Activated CD8-positive, alpha-beta T cell treated with anti-CD3 and anti-CD28 coated beads, Interleukin-2, amount 10 ng/mL, durations not matched to agents 7 days and 5 days (primary cell): ENCODE data around the gene ZNF771. TPM values are rescaled to one million over a fixed set of nuclear protein-coding genes. Genes with fewer than 3 reads are reported as not detected.

Experiments
- ATAC-seq: fragments of 150-1000 bp; cut with Tn5 transposase; one replicate; pipeline ENCODE4 v1.10.0; 2021; ENCODE audit warnings: moderate library complexity
- CTCF ChIA-PET: fragments of 350-600 bp; sonication (Branson Sonifier 250); formaldehyde crosslinking; loops from one replicate; lab custom pipeline; 2021; ENCODE audit warnings: antibody characterized with exemption; lab: Charles Lee
- POLR2A ChIA-PET: fragments of 350-600 bp; sonication (Branson Sonifier 250); formaldehyde crosslinking; loops from one replicate; lab custom pipeline; 2021; ENCODE audit warnings: antibody characterized with exemption; lab: Charles Lee
- DNase-seq: peaks from one replicate; pipeline ENCODE4 v3.0.0-alpha.2; 2020
- H3K27ac Mint-ChIP-seq: one replicate; pipeline ENCODE4 v1.8.0; 2021; ENCODE audit warnings: mild to moderate bottlenecking, mixed read lengths
- H3K27me3 Mint-ChIP-seq: one replicate; pipeline ENCODE4 v1.8.0; 2021; ENCODE audit warnings: low read depth, mixed read lengths
- H3K36me3 Mint-ChIP-seq: one replicate; pipeline ENCODE4 v1.8.0; 2021; ENCODE audit warnings: low read depth, mixed read lengths
- H3K4me1 Mint-ChIP-seq: one replicate; pipeline ENCODE4 v1.8.0; 2021; ENCODE audit warnings: low read depth, mixed read lengths
- H3K4me3 Mint-ChIP-seq: one replicate; pipeline ENCODE4 v1.8.0; 2021; ENCODE audit warnings: mild to moderate bottlenecking, mixed read lengths
- H3K9me3 Mint-ChIP-seq: one replicate; pipeline ENCODE4 v1.8.0; 2022; ENCODE audit warnings: mixed read lengths; ENCODE audit not compliant: insufficient read depth
- total RNA-seq, 2 experiments: library from RNA; stranded (reverse); gene quantifications; one replicate each; pipeline ENCODE4 v1.2.3, GENCODE V29; 2021

The ZNF771 gene
- total RNA-seq, 2 experiments from 2014 or later: 3.3 to 3.9 TPM

- peaks cover 20% of the 10 kb centered on the region for H3K4me1 Mint-ChIP-seq
- peaks cover 4% of the 10 kb centered on the region for H3K36me3 Mint-ChIP-seq
- no peaks in the 10 kb centered on the region for H3K27me3 Mint-ChIP-seq
- no peak overlapping the region for H3K27ac Mint-ChIP-seq
- ChIA-PET POLR2A (interaction anchor here (0.6 kb wide), 1 partner anchor 44 kb away, joined by 3 read pairs; no protein-coding TSS in a partner anchor), CTCF (interaction anchor here (1.2 to 2.8 kb wide), 4 partner anchors 8 to 191 kb away, joined by 3 to 10 read pairs (median 6); partner anchors contain the start of gene DCTPP1)
- DNase-seq (no peak), ATAC-seq (no peak)
- no peak overlapping the region for H3K4me3 Mint-ChIP-seq
- H3K9me3 Mint-ChIP-seq: no peaks in the 10 kb centered on the region
Measured at GRCh38 chr16:30437511-30438046, 30.2 kb downstream of the ZNF771 start.

GRCh38 chr16:30438835-30439234, 31.4 kb downstream of the ZNF771 start:
- ChIA-PET POLR2A (no interaction called here), CTCF (interaction anchor here (1.0 to 2.6 kb wide), 3 partner anchors 9 to 190 kb away, joined by 3 to 7 read pairs (median 5); partner anchors contain the start of gene DCTPP1)
- DNase-seq (no peak), ATAC-seq (no peak)
- no peak overlapping the region for H3K4me3 Mint-ChIP-seq
- H3K9me3 Mint-ChIP-seq: no peaks in the 10 kb centered on the region
- peaks cover 27% of the 10 kb centered on the region for H3K4me1 Mint-ChIP-seq
- H3K27me3 Mint-ChIP-seq: no peaks in the 10 kb centered on the region
- H3K36me3 Mint-ChIP-seq: peaks cover 13% of the 10 kb centered on the region
- no peak overlapping the region for H3K27ac Mint-ChIP-seq

DNA sequence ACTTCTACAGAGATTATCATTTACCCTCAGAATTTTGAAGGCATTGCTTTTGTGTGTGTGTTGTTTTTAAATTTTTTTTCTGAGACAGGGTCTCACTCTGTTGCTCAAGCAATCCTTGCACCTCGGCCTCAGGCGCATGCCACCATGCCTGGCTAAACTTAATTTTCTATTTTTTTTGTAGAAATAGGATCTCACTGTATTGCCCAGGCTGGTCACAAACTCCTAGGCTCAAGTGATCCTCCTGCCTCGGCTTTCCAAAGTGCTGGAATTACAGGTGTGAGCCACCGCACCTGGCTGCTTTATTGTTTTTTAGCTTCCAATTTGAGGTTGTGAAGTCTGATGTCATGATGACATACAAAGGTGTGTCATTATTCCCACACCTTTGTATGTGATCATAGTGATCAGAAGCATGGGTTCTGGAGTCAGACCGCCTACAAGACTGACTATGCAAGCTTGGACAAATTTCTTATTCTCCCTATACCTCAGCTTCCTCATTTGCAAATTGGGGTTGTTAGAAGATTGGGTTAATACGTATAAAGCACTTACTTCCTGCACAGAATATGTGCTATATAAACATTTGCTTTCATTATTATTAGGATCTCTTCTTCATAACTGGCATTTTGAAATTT, 32.4 kb downstream of the ZNF771 start:
- Mint-ChIP-seq H3K27ac (no peak overlapping the region), H3K36me3 (peaks cover 23% of the 10 kb centered on the region), H3K4me1 (peaks cover 27% of the 10 kb centered on the region), H3K27me3 (no peaks in the 10 kb centered on the region), H3K4me3 (no peak overlapping the region), H3K9me3 (no peaks in the 10 kb centered on the region)
- ChIA-PET CTCF (interaction anchor here (1.3 to 2.6 kb wide), 2 partner anchors 9 to 10 kb away, joined by 6 to 7 read pairs; partner anchors contain the start of gene DCTPP1), POLR2A (interaction anchor here (0.9 kb wide), 1 partner anchor 10 kb away, joined by 5 read pairs; the partner anchor contains the start of gene DCTPP1)
- ATAC-seq (no peak), DNase-seq (no peak)

DNA sequence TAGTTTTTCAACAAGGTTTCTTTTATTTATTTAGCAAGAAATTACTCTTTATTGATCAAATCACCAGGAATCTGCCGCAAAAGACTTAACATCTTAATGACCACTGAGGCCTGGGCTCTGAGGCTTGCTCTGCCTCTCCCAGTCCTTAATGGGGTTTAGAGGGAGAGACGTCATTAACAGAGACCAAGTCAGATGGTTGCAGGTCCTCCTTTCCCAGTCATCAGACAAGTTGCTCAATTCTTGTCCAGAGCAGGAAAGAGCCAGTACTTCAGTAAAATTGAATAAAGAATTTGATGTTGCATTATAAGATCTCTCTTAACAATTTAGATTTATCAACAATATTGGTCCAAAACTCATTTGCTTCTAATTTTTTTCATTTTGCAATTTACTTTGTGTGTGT, 36.2 kb downstream of the ZNF771 start:
- peak overlapping the region; percentile 90 for H3K4me3 Mint-ChIP-seq
- peaks cover 42% of the 10 kb centered on the region for H3K4me1 Mint-ChIP-seq
- no peaks in the 10 kb centered on the region for H3K9me3 Mint-ChIP-seq
- peaks cover 27% of the 10 kb centered on the region for H3K36me3 Mint-ChIP-seq
- no peak overlapping the region for H3K27ac Mint-ChIP-seq
- POLR2A ChIA-PET: interaction anchor here (1.7 to 3.8 kb wide), 3 partner anchors 13 to 45 kb away, joined by 5 to 18 read pairs (median 11); partner anchors contain the start of gene DCTPP1
- CTCF ChIA-PET: interaction anchor here (1.5 to 8.3 kb wide), 3 partner anchors 13 to 29 kb away, joined by 4 to 139 read pairs (median 21); partner anchors contain the start of genes DCTPP1 and ITGAL
- ATAC-seq: no peak
- H3K27me3 Mint-ChIP-seq: no peaks in the 10 kb centered on the region
- DNase-seq: no peak

GRCh38 chr16:30444231-30445148, 37.1 kb downstream of the ZNF771 start:
- ATAC-seq: no peak
- H3K36me3 Mint-ChIP-seq: peaks cover 27% of the 10 kb centered on the region
- H3K4me1 Mint-ChIP-seq: peaks cover 44% of the 10 kb centered on the region
- ChIA-PET POLR2A (interaction anchor here (0.6 to 3.8 kb wide), 12 partner anchors 9 to 166 kb away, joined by 3 to 18 read pairs (median 5); partner anchors contain the start of genes DCTPP1, ITGAL and ZNF689), CTCF (interaction anchor here (0.6 to 8.3 kb wide), 8 partner anchors 13 to 154 kb away, joined by 3 to 139 read pairs (median 5); partner anchors contain the start of genes DCTPP1, ITGAL and ZNF747)
- DNase-seq: no peak
- H3K27me3 Mint-ChIP-seq: no peaks in the 10 kb centered on the region
- peak overlapping the region; percentile 90 for H3K4me3 Mint-ChIP-seq
- peak overlapping the region; percentile 70 for H3K27ac Mint-ChIP-seq
- H3K9me3 Mint-ChIP-seq: no peaks in the 10 kb centered on the region

DNA sequence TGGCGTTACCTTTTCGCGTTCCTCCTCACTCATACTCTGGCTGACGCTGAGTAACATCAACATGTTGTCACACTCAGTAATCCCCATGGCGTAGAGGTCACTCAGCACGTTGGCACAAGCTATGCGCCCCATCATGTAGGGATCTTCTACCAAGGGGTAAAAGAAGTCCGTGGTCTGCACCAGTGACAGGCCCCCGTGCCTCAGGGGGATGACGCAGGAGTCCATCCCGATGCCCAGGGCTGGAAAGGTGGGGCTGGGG, 37.7 kb downstream of the ZNF771 start:
- Mint-ChIP-seq H3K4me3 (peak overlapping the region; percentile 90), H3K36me3 (peaks cover 27% of the 10 kb centered on the region), H3K27ac (peak overlapping the region; percentile 70), H3K4me1 (peaks cover 47% of the 10 kb centered on the region), H3K9me3 (no peaks in the 10 kb centered on the region), H3K27me3 (no peaks in the 10 kb centered on the region)
- ATAC-seq (no peak), DNase-seq (no peak)
- CTCF ChIA-PET: interaction anchor here (0.7 to 8.3 kb wide), 6 partner anchors 12 to 154 kb away, joined by 4 to 139 read pairs (median 8); partner anchors contain the start of genes DCTPP1, ITGAL and ZNF747
- POLR2A ChIA-PET: interaction anchor here (0.6 to 3.8 kb wide), 11 partner anchors 10 to 165 kb away, joined by 3 to 18 read pairs (median 5); partner anchors contain the start of genes DCTPP1, ITGAL and ZNF689

DNA sequence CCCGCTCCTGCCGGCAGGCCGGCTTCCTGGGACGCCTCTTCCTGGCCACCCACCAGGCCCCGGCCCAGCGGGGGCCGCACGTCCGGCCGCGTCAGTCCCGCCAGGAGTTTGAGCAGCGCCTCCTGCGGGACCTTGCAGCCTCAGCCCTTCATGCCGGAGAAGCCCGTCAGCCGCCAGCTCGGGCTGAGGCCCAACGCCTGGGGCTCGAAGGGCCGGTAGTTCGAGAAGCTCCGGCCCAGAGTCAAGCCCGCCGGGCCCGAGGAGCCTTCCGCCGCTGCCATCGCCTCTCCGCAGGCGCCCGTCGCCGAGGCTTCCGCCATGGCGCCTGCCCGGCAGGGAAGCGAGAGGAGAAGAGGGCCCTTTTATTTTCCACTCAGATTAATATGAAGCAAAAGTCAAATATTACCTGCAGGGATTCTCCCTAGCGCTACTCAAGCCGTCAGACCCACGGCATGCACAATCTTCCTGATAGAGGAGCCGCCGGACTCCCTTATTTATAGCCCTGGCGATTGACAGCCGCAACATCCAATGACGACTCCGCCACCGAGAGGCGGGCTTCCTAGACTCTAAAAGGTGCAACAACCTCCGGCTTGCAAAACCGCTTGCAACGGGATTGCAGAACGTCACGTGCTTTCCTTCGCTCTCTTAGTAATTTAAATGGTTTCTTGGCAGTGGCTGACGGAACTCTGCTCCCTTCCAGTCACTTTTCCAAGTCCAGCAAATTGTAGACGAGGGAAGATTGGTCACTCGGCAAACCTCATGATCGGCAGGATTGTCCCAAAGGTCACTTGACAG, 38.2 kb downstream of the ZNF771 start, which contains the start of gene SEPHS2:
Gene SEPHS2 (minus strand): TSS at position 467 of the 795 bp plus-strand sequence. CDS start 147 bp downstream, at position 320.
- Mint-ChIP-seq H3K9me3 (no peaks in the 10 kb centered on the region), H3K4me1 (peaks cover 52% of the 10 kb centered on the region), H3K36me3 (peaks cover 27% of the 10 kb centered on the region), H3K27ac (peak within 1 kb of the TSS; percentile 94), H3K27me3 (no peaks in the 10 kb centered on the region), H3K4me3 (peak within 1 kb of the TSS; percentile 90)
- ATAC-seq: peak; percentile 97
- peak; percentile 98 for DNase-seq
- ChIA-PET POLR2A (interaction anchor here (0.6 to 3.8 kb wide), 9 partner anchors 10 to 165 kb away, joined by 3 to 18 read pairs (median 6); partner anchors contain the start of genes DCTPP1, ITGAL and ZNF689), CTCF (interaction anchor here (0.7 to 8.3 kb wide), 7 partner anchors 12 to 170 kb away, joined by 4 to 139 read pairs (median 5); partner anchors contain the start of genes DCTPP1, ITGAL and ZNF747)

DNA sequence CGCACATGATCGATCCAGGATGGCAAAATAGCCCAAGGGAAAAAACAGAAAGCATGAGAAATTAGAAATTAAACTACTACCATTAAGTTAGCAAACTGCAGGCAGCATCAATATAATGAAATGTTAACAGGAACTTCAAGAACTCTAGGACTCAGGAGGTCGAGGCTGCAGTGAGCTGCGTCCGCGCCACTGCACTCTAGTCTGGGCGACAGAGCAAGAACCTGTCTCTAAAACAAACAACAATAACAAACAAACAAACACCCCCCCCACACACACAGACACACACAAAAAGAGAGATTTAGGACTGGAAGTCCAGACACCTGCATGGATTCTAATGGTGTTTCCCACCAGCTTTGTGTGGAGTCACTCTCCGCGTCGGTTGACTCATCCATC, 38.8 kb downstream of the ZNF771 start:
- Mint-ChIP-seq H3K27me3 (no peaks in the 10 kb centered on the region), H3K27ac (peak overlapping the region; percentile 94), H3K4me1 (peaks cover 57% of the 10 kb centered on the region), H3K9me3 (no peaks in the 10 kb centered on the region), H3K4me3 (peak overlapping the region; percentile 90), H3K36me3 (peaks cover 27% of the 10 kb centered on the region)
- ChIA-PET CTCF (interaction anchor here (1.0 to 8.3 kb wide), 4 partner anchors 11 to 170 kb away, joined by 4 to 139 read pairs (median 29); partner anchors contain the start of genes DCTPP1 and ITGAL), POLR2A (interaction anchor here (0.6 to 3.8 kb wide), 6 partner anchors 12 to 100 kb away, joined by 3 to 18 read pairs (median 8); partner anchors contain the start of genes DCTPP1 and ITGAL)
- ATAC-seq (no peak), DNase-seq (no peak)

DNA sequence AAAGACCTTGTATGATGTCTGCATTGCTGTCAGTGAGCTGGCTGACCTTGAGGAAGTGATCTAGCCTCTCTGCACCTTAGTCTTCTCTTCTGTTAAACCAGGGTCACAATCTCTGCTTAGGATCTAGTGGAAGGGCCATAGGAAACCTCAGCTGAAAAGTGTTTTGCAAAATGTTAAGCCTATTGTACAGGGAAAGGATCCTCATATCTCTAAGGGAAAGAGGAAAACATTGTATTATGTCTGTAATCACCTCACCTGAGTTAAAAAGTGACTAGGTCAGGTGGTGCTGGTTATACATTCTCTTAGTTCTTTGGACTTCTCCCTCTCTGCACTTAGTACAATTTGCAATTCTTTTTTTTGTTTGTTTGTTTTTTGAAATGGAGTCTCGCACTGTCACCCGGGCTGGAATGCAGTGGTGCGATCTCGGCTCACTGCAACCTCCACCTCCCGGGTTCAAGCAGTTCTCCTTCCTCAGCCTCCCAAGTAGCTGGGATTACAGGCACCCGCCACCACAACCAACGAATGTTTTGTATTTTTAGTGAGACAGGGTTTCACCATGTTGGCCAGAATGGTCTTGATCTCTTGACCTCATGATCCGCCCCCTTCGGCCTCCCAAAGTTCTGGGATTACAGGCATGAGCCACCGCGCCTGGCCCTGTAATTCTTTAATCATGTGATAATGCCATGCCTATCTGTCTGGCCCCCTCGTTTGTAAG, 40.3 kb downstream of the ZNF771 start:
- Mint-ChIP-seq H3K4me3 (no peak overlapping the region), H3K27me3 (no peaks in the 10 kb centered on the region), H3K4me1 (peaks cover 63% of the 10 kb centered on the region), H3K36me3 (peaks cover 23% of the 10 kb centered on the region), H3K9me3 (no peaks in the 10 kb centered on the region), H3K27ac (no peak overlapping the region)
- ChIA-PET POLR2A (interaction anchor here (1.0 to 3.8 kb wide), 6 partner anchors 10 to 36 kb away, joined by 3 to 18 read pairs (median 6); partner anchors contain the start of gene ITGAL), CTCF (interaction anchor here (0.8 to 8.3 kb wide), 6 partner anchors 10 to 179 kb away, joined by 3 to 139 read pairs (median 4); partner anchors contain the start of genes DCTPP1 and ITGAL)
- DNase-seq (no peak), ATAC-seq (no peak)
